ENCODE results near the gene WDR4.

- TF ChIP-seq ARNT (IDR thresholded peaks at IDR 0.05) (no peak), L3MBTL2 (conservative IDR thresholded peaks at IDR 0.05) (no peak), BHLHE40 (IDR thresholded peaks at IDR 0.05; ENCODE audit: borderline replicate concordance) (no peak), ELF4 (IDR thresholded peaks at IDR 0.05) (no peak), SUZ12 (IDR thresholded peaks at IDR 0.05) (no peak), FOXA1 (IDR thresholded peaks at IDR 0.05) (no peak), CTBP1 (IDR thresholded peaks at IDR 0.05; ENCODE audit: borderline replicate concordance) (no peak), LEF1 (IDR thresholded peaks at IDR 0.05; ENCODE audit: borderline replicate concordance) (no peak), NFRKB (IDR thresholded peaks at IDR 0.05) (no peak), SP1 (IDR thresholded peaks at IDR 0.05) (no peak), FOXM1 (IDR thresholded peaks at IDR 0.05; ENCODE audit: borderline replicate concordance) (no peak), PKNOX1 (IDR thresholded peaks at IDR 0.05) (no peak)
These were observed 8.0 kb upstream of the WDR4 start for GRCh38 chr21:42887326-42887725.

Data from HEK293T (cell line).